Gastrocnemius medialis (tissue), 4 donors: ENCODE measurements around the gene ARHGAP24.

ENCODE experiments used
- CTCF ChIP-seq, 5 experiments: fragments of 450-650 bp in 3 of 5; fragments of 200-600 bp in 2 of 5; sonication (generic) in 2 of 5; IDR thresholded peaks in 4 of 5; conservative IDR thresholded peaks in 1 of 5; 1 replicate in 4 of 5; 2 replicates in 1 of 5; pipeline ENCODE4 v1.5.1; 2016 to 2019; ENCODE audit warnings: antibody characterized with exemption in 5 of 5, mild to moderate bottlenecking in 3 of 5, moderate library complexity in 3 of 5
- POLR2A ChIP-seq, 2 donors: fragments of 450-650 bp; IDR thresholded peaks; one replicate each; pipeline ENCODE4 v1.6.1; 2017; ENCODE audit warnings: antibody characterized with exemption in 2 of 2, mild to moderate bottlenecking in 2 of 2, moderate library complexity in 2 of 2

- no peak for TF ChIP-seq CTCF (IDR thresholded peaks at IDR 0.05 in 4 of 5, conservative IDR thresholded peaks at IDR 0.05 in 1 of 5)
- no peak for TF ChIP-seq POLR2A (IDR thresholded peaks at IDR 0.05)
These were observed 467.2 kb downstream of the ARHGAP24 start for GRCh38 chr4:85942107-85942506.
